B cell (primary cell): ENCODE data around the gene KCTD2. TPM values are rescaled to one million over a fixed set of nuclear protein-coding genes. Genes with fewer than 3 reads are reported as not detected.
"Not testable (repeated sequence)": the region's sequence is repeated elsewhere in the genome, so short reads cannot be mapped to it uniquely, and the experiment has no call there.

Source experiments
- ATAC-seq: fragments of 200-7000 bp; cut with Tn5 transposase; one replicate; pipeline ENCODE4 v1.10.0; 2021; ENCODE audit warnings: low read depth, mild to moderate bottlenecking, moderate number of reproducible peaks, moderate library complexity
- CTCF ChIA-PET: fragments of 350-600 bp; sonication (Branson Sonifier 250); formaldehyde crosslinking; loops from one replicate; lab custom pipeline; 2021; ENCODE audit warnings: antibody characterized with exemption, inconsistent platforms; lab: Charles Lee
- POLR2A ChIA-PET: fragments of 350-600 bp; sonication (Branson Sonifier 250); formaldehyde crosslinking; loops from one replicate; lab custom pipeline; 2021; ENCODE audit warnings: antibody characterized with exemption; lab: Charles Lee
- DNase-seq: peaks from one replicate; pipeline ENCODE4 v3.0.0; 2013
- H2AFZ ChIP-seq: 2 replicates; pipeline ENCODE4 v1.6.1; 2012; ENCODE audit warnings: mild to moderate bottlenecking, low read depth, low read length; ENCODE audit not compliant: insufficient read depth, poor library complexity, severe bottlenecking
- H3K27ac ChIP-seq, 2 donors: 1 replicate in 1 of 2; 2 replicates in 1 of 2; pipeline ENCODE4 v1.5.1; 2012 to 2013; ENCODE audit warnings: low read length in 2 of 2, mild to moderate bottlenecking in 2 of 2, moderate library complexity in 1 of 2
- H3K27me3 ChIP-seq, 4 experiments: fragments of 200-600 bp in 1 of 4; sonication (generic) in 1 of 4; replicated peaks in 1 of 4; 1 replicate in 2 of 4; 2 replicates in 2 of 4; pipeline versions ENCODE4 v1.6.1 to v1.7.0; 2013 to 2016; ENCODE audit warnings: low read length in 3 of 4, mild to moderate bottlenecking in 2 of 4, mixed read lengths in 1 of 4, moderate library complexity in 1 of 4; ENCODE audit not compliant: insufficient read depth in 4 of 4, control insufficient read depth in 3 of 4; ENCODE audit errors: control extremely low read depth in 1 of 4
- H3K36me3 ChIP-seq, 2 experiments: replicated peaks in 1 of 2; 1 replicate in 1 of 2; 2 replicates in 1 of 2; pipeline versions ENCODE4 v1.6.1 to v1.7.1; 2013; ENCODE audit warnings: low read length in 1 of 2; ENCODE audit not compliant: insufficient read depth in 2 of 2, control insufficient read depth in 1 of 2; ENCODE audit errors: control extremely low read depth in 1 of 2, extremely low read depth in 1 of 2
- H3K4me1 ChIP-seq, 2 donors: fragments of 200-600 bp in 1 of 2; sonication (generic) in 1 of 2; 1 replicate in 1 of 2; 2 replicates in 1 of 2; pipeline versions ENCODE4 v1.5.1 to v1.6.1; 2013 to 2017; ENCODE audit warnings: low read length in 2 of 2; ENCODE audit not compliant: control insufficient read depth in 2 of 2, insufficient read depth in 2 of 2
- H3K4me2 ChIP-seq: replicated peaks from 2 replicates; pipeline ENCODE3; 2012; ENCODE audit warnings: mild to moderate bottlenecking, low read depth, low read length; ENCODE audit not compliant: poor library complexity, severe bottlenecking
- H3K4me3 ChIP-seq, 5 experiments: fragments of 200-600 bp in 1 of 5; sonication (generic) in 1 of 5; 1 replicate in 3 of 5; 2 replicates in 2 of 5; pipeline versions ENCODE4 v1.5.1 to v1.7.0; 2011 to 2016; ENCODE audit warnings: low read length in 4 of 5, mild to moderate bottlenecking in 4 of 5, low read depth in 2 of 5, control low read depth in 1 of 5, moderate library complexity in 1 of 5; ENCODE audit not compliant: insufficient read depth in 1 of 5; ENCODE audit errors: control extremely low read depth in 1 of 5, extremely low read depth in 1 of 5
- H3K79me2 ChIP-seq: fragments of 200-600 bp; sonication (generic); one replicate; pipeline ENCODE4 v1.6.0; 2016; ENCODE audit warnings: low read length; ENCODE audit not compliant: control insufficient read depth, insufficient read depth
- H3K9ac ChIP-seq: fragments of 200-600 bp; sonication (generic); 2 replicates; pipeline ENCODE4 v1.6.1; 2017; ENCODE audit warnings: mild to moderate bottlenecking, low read length, moderate library complexity
- H3K9me3 ChIP-seq, 3 donors: one replicate each; pipeline versions ENCODE4 v1.6.1 to v1.7.1; 2013; ENCODE audit warnings: low read length in 2 of 3; ENCODE audit not compliant: control insufficient read depth in 2 of 3, insufficient read depth in 1 of 3; ENCODE audit errors: control extremely low read depth in 1 of 3
- H4K20me1 ChIP-seq: 2 replicates; pipeline ENCODE4 v1.6.0; 2012; ENCODE audit warnings: mild to moderate bottlenecking, low read length; ENCODE audit not compliant: insufficient read depth, control insufficient read depth, poor library complexity, severe bottlenecking
- H3K27ac Mint-ChIP-seq: one replicate; pipeline ENCODE4 v1.8.0; 2021; ENCODE audit warnings: mixed read lengths
- H3K27me3 Mint-ChIP-seq: one replicate; pipeline ENCODE4 v1.8.0; 2021; ENCODE audit warnings: mixed read lengths
- H3K4me1 Mint-ChIP-seq: one replicate; pipeline ENCODE4 v1.8.0; 2021; ENCODE audit warnings: mixed read lengths
- H3K4me3 Mint-ChIP-seq: one replicate; pipeline ENCODE4 v1.8.0; 2021; ENCODE audit warnings: mixed read lengths
- H3K9me3 Mint-ChIP-seq: one replicate; pipeline ENCODE4 v1.8.0; 2022; ENCODE audit warnings: mixed read lengths; ENCODE audit not compliant: insufficient read depth
- EZH2 ChIP-seq: IDR thresholded peaks from 2 replicates; pipeline ENCODE4 v1.6.1; 2012; ENCODE audit warnings: borderline replicate concordance, low read depth, mild to moderate bottlenecking, moderate library complexity, low read length; ENCODE audit not compliant: insufficient read depth, poor library complexity, severe bottlenecking
- WGBS: methylation state at CpG from one replicate; pipeline ENCODE4 v1.1.5; 2013; ENCODE audit warnings: missing lambda C conversion rate; ENCODE audit not compliant: insufficient coverage; 5-methylcytosine and 5-hydroxymethylcytosine counted together
- intact Hi-C: fragments of 100-400 bp; cut with micrococcal nuclease; formaldehyde crosslinking; loops from one replicate; pipeline ENCODE4 v1.10.0; 2022
- polyA plus RNA-seq: library from polyadenylated mRNA; depleted of rRNA; stranded (reverse); fragments of >200 nt; gene quantifications from 2 replicates; pipeline ENCODE4 v1.2.3, GENCODE V29; 2012
- total RNA-seq, 2 donors: library from RNA; stranded (reverse); fragments of 120-200 nt in 1 of 2; gene quantifications; 1 replicate in 1 of 2; 2 replicates in 1 of 2; pipeline versions ENCODE4 v1.2.3 to v1.2.4, GENCODE V29; 2013 to 2022

Gene KCTD2
- total and polyA plus RNA-seq, 2 donors (not counting 1 experiment from before 2014, with no cell fraction given) = 15.7 to 23.2 TPM

- H3K9me3 ChIP-seq, H4K20me1 ChIP-seq, ATAC-seq, H3K79me2 ChIP-seq, H3K36me3 ChIP-seq, H3K4me1 Mint-ChIP-seq, H3K27ac ChIP-seq, DNase-seq, H3K4me3 ChIP-seq, H3K27me3 ChIP-seq, H3K27ac Mint-ChIP-seq, H3K9me3 Mint-ChIP-seq, H3K9ac ChIP-seq, H3K4me2 ChIP-seq, intact Hi-C loops, H2AFZ ChIP-seq, H3K4me3 Mint-ChIP-seq, CTCF ChIA-PET, H3K27me3 Mint-ChIP-seq: not testable (repeated sequence)
- WGBS = 100% methylated on average over 3 of the region's 5 CpGs
- peaks cover 8 to 11% of the 10 kb centered on the region in 2 donors for H3K4me1 ChIP-seq
- POLR2A ChIA-PET = interaction anchor here (0.7 kb wide), 1 partner anchor 13 kb away, joined by 5 read pairs; no protein-coding TSS in a partner anchor
These were observed 25.9 kb downstream of the KCTD2 start for GRCh38 chr17:75072909-75073308.

- Histone ChIP-seq H3K4me2 (no peak overlapping the region), H3K4me3 (no peak overlapping the region), H3K9ac (no peak overlapping the region), H4K20me1 (no peaks in the 10 kb centered on the region), H3K27ac (no peak overlapping the region), H3K9me3 (no peaks in the 10 kb centered on the region), H3K79me2 (no peaks in the 10 kb centered on the region), H3K27me3 (no peaks in the 10 kb centered on the region), H3K4me1 (peaks cover 15 to 18% of the 10 kb centered on the region in 2 donors), H2AFZ (no peak overlapping the region), H3K36me3 (no peaks in the 10 kb centered on the region)
- peaks cover 15% of the 10 kb centered on the region for H3K4me1 Mint-ChIP-seq
- ChIA-PET CTCF (interaction anchor here (0.8 to 1.3 kb wide), 2 partner anchors 40 to 85 kb away, joined by 3 to 4 read pairs; no protein-coding TSS in a partner anchor), POLR2A (interaction anchor here (0.7 kb wide), 2 partner anchors 13 to 26 kb away, joined by 4 to 5 read pairs; no protein-coding TSS in a partner anchor)
- ATAC-seq = no peak
- no peak overlapping the region for H3K4me3 Mint-ChIP-seq
- TF ChIP-seq EZH2 = no peak
- intact Hi-C loops = no loop called here
- H3K27me3 Mint-ChIP-seq = no peaks in the 10 kb centered on the region
- H3K9me3 Mint-ChIP-seq = no peaks in the 10 kb centered on the region
- DNase-seq = no peak
- WGBS = 92% methylated on average over 5 of the region's 5 CpGs
- H3K27ac Mint-ChIP-seq = no peak overlapping the region
These were observed 26.6 kb downstream of the KCTD2 start for GRCh38 chr17:75073618-75074047.
